CD14-positive monocyte (primary cell): ENCODE data around the gene TAS2R13. TPM values are rescaled to one million over a fixed set of nuclear protein-coding genes. Genes with fewer than 3 reads are reported as not detected.

Experiments
- DNase-seq, 3 donors: peaks; one replicate each; pipeline ENCODE4 v3.0.0-alpha.2; 2011 to 2022
- H2AFZ ChIP-seq: 2 replicates; pipeline ENCODE4 v1.6.0; 2012; ENCODE audit warnings: mild to moderate bottlenecking, low read depth, low read length, inconsistent platforms; ENCODE audit not compliant: insufficient read depth, poor library complexity, severe bottlenecking
- H3K27ac ChIP-seq, 2 donors: 1 replicate in 1 of 2; 2 replicates in 1 of 2; pipeline ENCODE4 v1.5.1; 2012 to 2013; ENCODE audit warnings: low read length in 2 of 2, control low read depth in 1 of 2, inconsistent platforms in 1 of 2, low read depth in 1 of 2, mild to moderate bottlenecking in 1 of 2
- H3K27me3 ChIP-seq, 2 donors: one replicate each; pipeline versions ENCODE4 v1.6.0 to v1.6.1; 2011 to 2013; ENCODE audit warnings: low read length in 2 of 2; ENCODE audit not compliant: control insufficient read depth in 2 of 2, insufficient read depth in 2 of 2
- H3K36me3 ChIP-seq, 2 donors: replicated peaks in 1 of 2; 1 replicate in 1 of 2; 2 replicates in 1 of 2; pipeline versions ENCODE4 v1.5.1 to v1.6.1; 2012 to 2013; ENCODE audit warnings: low read length in 2 of 2, control low read depth in 1 of 2, inconsistent platforms in 1 of 2, mild to moderate bottlenecking in 1 of 2; ENCODE audit not compliant: insufficient read depth in 2 of 2, control insufficient read depth in 1 of 2
- H3K4me1 ChIP-seq, 2 donors: 1 replicate in 1 of 2; 2 replicates in 1 of 2; pipeline versions ENCODE4 v1.5.1 to v1.6.1; 2012 to 2013; ENCODE audit warnings: low read length in 2 of 2, control low read depth in 1 of 2, inconsistent platforms in 1 of 2, mild to moderate bottlenecking in 1 of 2, moderate library complexity in 1 of 2; ENCODE audit not compliant: insufficient read depth in 2 of 2, control insufficient read depth in 1 of 2
- H3K4me2 ChIP-seq: replicated peaks from 2 replicates; pipeline ENCODE3; 2012; ENCODE audit warnings: low read length, moderate library complexity, mild to moderate bottlenecking; ENCODE audit not compliant: poor library complexity, severe bottlenecking; ENCODE audit errors: extremely low read depth
- H3K4me3 ChIP-seq, 3 experiments: fragments of 200-600 bp in 1 of 3; sonication (generic) in 1 of 3; replicated peaks in 1 of 3; 1 replicate in 2 of 3; 2 replicates in 1 of 3; pipeline ENCODE4 v1.5.1; 2011 to 2013; ENCODE audit warnings: low read length in 3 of 3, mild to moderate bottlenecking in 3 of 3, control low read depth in 2 of 3, low read depth in 2 of 3, inconsistent platforms in 1 of 3, moderate library complexity in 1 of 3
- H3K79me2 ChIP-seq: 2 replicates; pipeline ENCODE4 v1.6.0; 2012; ENCODE audit warnings: mild to moderate bottlenecking, control low read depth, inconsistent platforms, low read length, moderate library complexity; ENCODE audit not compliant: insufficient read depth
- H3K9ac ChIP-seq: 2 replicates; pipeline ENCODE4 v1.6.0; 2017; ENCODE audit warnings: low read length, mild to moderate bottlenecking; ENCODE audit not compliant: insufficient read depth, poor library complexity, severe bottlenecking
- H3K9me3 ChIP-seq, 2 donors: replicated peaks in 1 of 2; 1 replicate in 1 of 2; 2 replicates in 1 of 2; pipeline versions ENCODE4 v1.5.1 to v1.6.1; 2012 to 2013; ENCODE audit warnings: low read length in 2 of 2, control low read depth in 1 of 2; ENCODE audit not compliant: control insufficient read depth in 1 of 2, insufficient read depth in 1 of 2
- H4K20me1 ChIP-seq: 2 replicates; pipeline ENCODE4 v1.6.0; 2012; ENCODE audit warnings: mild to moderate bottlenecking, low read length, control low read depth, moderate library complexity; ENCODE audit not compliant: insufficient read depth
- H3K27ac Mint-ChIP-seq, 7 donors: one replicate each; pipeline ENCODE4 v1.8.0; 2020; ENCODE audit warnings: mild to moderate bottlenecking in 7 of 7, mixed read lengths in 7 of 7, moderate library complexity in 6 of 7, inconsistent platforms in 2 of 7
- H3K27me3 Mint-ChIP-seq, 3 donors: one replicate each; pipeline ENCODE4 v1.8.0; 2021 to 2022; ENCODE audit warnings: low read depth in 3 of 3, mild to moderate bottlenecking in 3 of 3, mixed read lengths in 3 of 3, moderate library complexity in 3 of 3, inconsistent platforms in 1 of 3
- H3K36me3 Mint-ChIP-seq, 2 donors: one replicate each; pipeline ENCODE4 v1.8.0; 2020; ENCODE audit warnings: mixed read lengths in 2 of 2, inconsistent platforms in 1 of 2, mild to moderate bottlenecking in 1 of 2
- H3K4me1 Mint-ChIP-seq: one replicate; pipeline ENCODE4 v1.8.0; 2020; ENCODE audit warnings: mild to moderate bottlenecking, mixed read lengths
- H3K4me3 Mint-ChIP-seq, 2 donors: one replicate each; pipeline ENCODE4 v1.8.0; 2020; ENCODE audit warnings: mild to moderate bottlenecking in 2 of 2, mixed read lengths in 2 of 2, moderate library complexity in 1 of 2
- H3K9me3 Mint-ChIP-seq, 7 donors: one replicate each; pipeline ENCODE4 v1.8.0; 2020 to 2022; ENCODE audit warnings: mixed read lengths in 7 of 7, mild to moderate bottlenecking in 6 of 7, moderate library complexity in 6 of 7, inconsistent platforms in 2 of 7
- CTCF ChIP-seq: fragments of 200-600 bp; IDR thresholded peaks from one replicate; pipeline ENCODE4 v1.8.0; 2022; ENCODE audit warnings: antibody characterized with exemption, mild to moderate bottlenecking
- WGBS: methylation state at CpG from one replicate; pipeline ENCODE4 v1.1.5; 2013; ENCODE audit warnings: missing lambda C conversion rate; ENCODE audit not compliant: insufficient coverage; 5-methylcytosine and 5-hydroxymethylcytosine counted together
- intact Hi-C, 2 donors: fragments of 100-400 bp; cut with micrococcal nuclease; formaldehyde crosslinking; loops; one replicate each; pipeline versions ENCODE4 v1.15.0 to v1.15.1; 2023
- polyA plus RNA-seq, 3 donors: library from polyadenylated mRNA; depleted of rRNA in 1 of 3; unstranded in 2 of 3; stranded (reverse) in 1 of 3; fragments of 300-500 nt in 2 of 3; fragments of >200 nt in 1 of 3; fragmentation: Illumina TruSeq in 2 of 3; gene quantifications; 1 replicate in 2 of 3; 2 replicates in 1 of 3; pipeline ENCODE4 v1.2.3, GENCODE V29; 2012 to 2021

TAS2R13 gene
- polyA plus RNA-seq, 3 donors: not detected

GRCh38 chr12:10863512-10864218 is 45.7 kb downstream of the TAS2R13 start:
- no peak overlapping the region for H3K9ac ChIP-seq
- whole genome bisulfite sequencing: no CpG with 5 or more reads among the region's 2 CpGs
- peaks cover 10 to 11% of the 10 kb centered on the region in 2 donors for H3K9me3 ChIP-seq
- no peaks in the 10 kb centered on the region for H3K4me1 Mint-ChIP-seq
- H3K9me3 Mint-ChIP-seq: peaks cover 8 to 19% (median 14%) of the 10 kb centered on the region in 7 donors
- H3K27me3 ChIP-seq: no peaks in the 10 kb centered on the region
- no peaks in the 10 kb centered on the region for H3K4me1 ChIP-seq
- H3K36me3 ChIP-seq: no peaks in the 10 kb centered on the region
- no peak for DNase-seq
- no peak overlapping the region for H2AFZ ChIP-seq
- no peak overlapping the region for H3K4me3 ChIP-seq
- peaks cover 0 to 2% (median 1%) of the 10 kb centered on the region in 3 donors for H3K27me3 Mint-ChIP-seq
- H4K20me1 ChIP-seq: no peaks in the 10 kb centered on the region
- peaks cover under 1 to 2% of the 10 kb centered on the region in 2 donors for H3K36me3 Mint-ChIP-seq
- no peaks in the 10 kb centered on the region for H3K79me2 ChIP-seq
- intact Hi-C loops: no loop called here
- H3K4me2 ChIP-seq: no peak overlapping the region
- H3K27ac Mint-ChIP-seq: no peak overlapping the region
- H3K4me3 Mint-ChIP-seq: no peak overlapping the region
- no peak overlapping the region for H3K27ac ChIP-seq
- no peak for TF ChIP-seq CTCF

- Histone ChIP-seq H3K79me2 (no peaks in the 10 kb centered on the region), H3K4me1 (no peaks in the 10 kb centered on the region), H3K9me3 (peaks cover 22 to 28% of the 10 kb centered on the region in 2 donors), H3K4me3 (no peak overlapping the region), H3K9ac (no peak overlapping the region), H3K27me3 (no peaks in the 10 kb centered on the region), H4K20me1 (no peaks in the 10 kb centered on the region), H2AFZ (no peak overlapping the region), H3K4me2 (no peak overlapping the region), H3K36me3 (no peaks in the 10 kb centered on the region), H3K27ac (no peak overlapping the region)
- Mint-ChIP-seq H3K27ac (no peak overlapping the region), H3K36me3 (peaks cover 3 to 13% of the 10 kb centered on the region in 2 donors), H3K9me3 (peaks cover 23 to 38% (median 32%) of the 10 kb centered on the region in 7 donors), H3K4me1 (no peaks in the 10 kb centered on the region), H3K27me3 (peaks cover 0 to 2% (median 0%) of the 10 kb centered on the region in 3 donors), H3K4me3 (no peak overlapping the region)
- 92% methylated on average over 2 of the region's 2 CpGs for WGBS
- intact Hi-C loops: no loop called here
- DNase-seq: no peak
- no peak for TF ChIP-seq CTCF
These were observed 48.0 kb downstream of the TAS2R13 start for GRCh38 chr12:10861366-10861765.

Other genes with a start within 250 kb of the TAS2R13 start
- not detected for gene STYK1, start 235.5 kb downstream of the TAS2R13 start, polyA plus RNA-seq
- gene YBX3, start 186.2 kb downstream of the TAS2R13 start, polyA plus RNA-seq: 100 to 1,000 TPM; 104 to 203 (median 131) TPM
- not detected for gene TAS2R7, start 106.9 kb downstream of the TAS2R13 start, polyA plus RNA-seq
- gene TAS2R8, start 102.3 kb downstream of the TAS2R13 start, polyA plus RNA-seq: not detected
- gene TAS2R9, start 99.4 kb downstream of the TAS2R13 start, polyA plus RNA-seq: not detected
- gene TAS2R10, start 83.2 kb downstream of the TAS2R13 start, polyA plus RNA-seq: under 1 TPM in 1 of 3 donors, not detected in 2; 0.08 TPM
- gene PRR4, start 60.1 kb downstream of the TAS2R13 start, polyA plus RNA-seq: 1 to 10 TPM in 1 of 3 donors, not detected in 2; 1.0 TPM
- gene PRH1, start 25.3 kb downstream of the TAS2R13 start, polyA plus RNA-seq: 1 to 10 TPM; 1.9 to 3.5 (median 2.9) TPM
- gene PRH2, start 19.7 kb upstream of the TAS2R13 start, polyA plus RNA-seq: not detected
- gene TAS2R14, start 29.7 kb upstream of the TAS2R13 start, polyA plus RNA-seq: 1 to 10 TPM in 1 of 3 donors, under 1 TPM in 2; 0.53 to 1.5 (median 0.61) TPM
- under 1 TPM in 1 of 3 donors, not detected in 2; 0.27 TPM for gene TAS2R50, start 77.3 kb upstream of the TAS2R13 start, polyA plus RNA-seq
- gene TAS2R20, start 88.7 kb upstream of the TAS2R13 start, polyA plus RNA-seq: under 1 TPM in 1 of 3 donors, not detected in 2; 0.71 TPM
- under 1 TPM in 1 of 3 donors, not detected in 2; 0.29 TPM for gene TAS2R19, start 113.1 kb upstream of the TAS2R13 start, polyA plus RNA-seq
- gene TAS2R31, start 121.8 kb upstream of the TAS2R13 start, polyA plus RNA-seq: under 1 TPM in 1 of 3 donors, not detected in 2; 0.29 TPM
- gene TAS2R46, start 152.7 kb upstream of the TAS2R13 start, polyA plus RNA-seq: under 1 TPM in 1 of 3 donors, not detected in 2; 0.36 TPM
- not detected for gene TAS2R43, start 182.8 kb upstream of the TAS2R13 start, polyA plus RNA-seq
- gene TAS2R30, start 225.1 kb upstream of the TAS2R13 start, polyA plus RNA-seq: under 1 TPM in 1 of 3 donors, not detected in 2; 0.05 TPM